Activated CD4-positive, alpha-beta T cell treated with anti-CD3 and anti-CD28 coated beads for 36 hours (primary cell): Measurements from ENCODE around the gene FMNL2. TPM values are rescaled to one million over a fixed set of nuclear protein-coding genes. Genes with fewer than 3 reads are reported as not detected.

Experiments used
- ATAC-seq: fragments of 200-7000 bp; cut with Tn5 transposase; one replicate; pipeline ENCODE4 v1.10.0; 2021; ENCODE audit warnings: mild to moderate bottlenecking, moderate library complexity
- CTCF ChIA-PET: fragments of 350-600 bp; sonication (Branson Sonifier 250); formaldehyde crosslinking; loops from one replicate; lab custom pipeline; 2021; ENCODE audit warnings: antibody characterized with exemption; lab: Charles Lee
- POLR2A ChIA-PET: fragments of 350-600 bp; sonication (Branson Sonifier 250); formaldehyde crosslinking; loops from one replicate; lab custom pipeline; 2021; ENCODE audit warnings: antibody characterized with exemption, inconsistent platforms; lab: Charles Lee
- DNase-seq: peaks from one replicate; pipeline ENCODE4 v3.0.0-alpha.2; 2020
- H3K27ac Mint-ChIP-seq: one replicate; pipeline ENCODE4 v1.8.0; 2021; ENCODE audit warnings: mixed read lengths
- H3K27me3 Mint-ChIP-seq: one replicate; pipeline ENCODE4 v1.8.0; 2021; ENCODE audit warnings: mixed read lengths
- H3K36me3 Mint-ChIP-seq: one replicate; pipeline ENCODE4 v1.8.0; 2021; ENCODE audit warnings: low read depth, mixed read lengths
- H3K4me1 Mint-ChIP-seq: one replicate; pipeline ENCODE4 v1.8.0; 2021; ENCODE audit warnings: mixed read lengths
- H3K4me3 Mint-ChIP-seq: one replicate; pipeline ENCODE4 v1.8.0; 2021; ENCODE audit warnings: mild to moderate bottlenecking, moderate library complexity, mixed read lengths
- H3K9me3 Mint-ChIP-seq: one replicate; pipeline ENCODE4 v1.8.0; 2021; ENCODE audit warnings: low read depth, mixed read lengths
- intact Hi-C, 2 experiments: fragments of 100-400 bp; cut with DNase I in 1 of 2; cut with micrococcal nuclease in 1 of 2; formaldehyde crosslinking; loops; one replicate each; pipeline versions ENCODE4 v1.14.2 to v1.15.1; 2022 to 2024; cut with DNase I, micrococcal nuclease
- total RNA-seq, 2 experiments: library from RNA; stranded (reverse); gene quantifications; one replicate each; pipeline ENCODE4 v1.2.3, GENCODE V29; 2021

Gene FMNL2
- total RNA-seq, 2 experiments from 2014 or later, result 3.0 to 3.3 TPM

DNA sequence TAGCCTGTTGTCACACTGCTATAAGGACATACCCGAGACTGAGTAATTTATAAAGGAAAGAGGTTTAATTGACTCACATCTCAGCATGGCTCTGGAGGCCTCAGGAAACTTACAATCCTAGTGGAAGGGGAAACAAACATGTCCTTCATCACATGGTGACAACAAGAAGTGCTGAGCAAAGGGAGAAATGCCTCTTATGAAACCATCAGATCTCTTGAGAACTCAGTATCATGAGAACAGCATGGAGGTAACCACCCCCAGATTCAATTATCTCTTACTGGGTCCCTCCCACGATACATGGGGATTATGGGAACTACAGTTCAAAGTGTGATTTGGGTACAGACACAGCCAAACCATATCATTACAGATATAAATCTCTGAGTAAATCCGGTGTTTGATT is 233.6 kb downstream of the FMNL2 start:
- ATAC-seq (no peak), DNase-seq (no peak)
- Mint-ChIP-seq H3K27me3 (peaks cover 10% of the 10 kb centered on the region), H3K27ac (no peak overlapping the region), H3K9me3 (no peaks in the 10 kb centered on the region), H3K36me3 (no peaks in the 10 kb centered on the region), H3K4me3 (no peak overlapping the region), H3K4me1 (peaks cover 8% of the 10 kb centered on the region)
- POLR2A ChIA-PET, result interaction anchor here (0.6 kb wide), 1 partner anchor 86 kb away, joined by 3 read pairs; no protein-coding TSS in a partner anchor
- intact Hi-C loops, result no loop called here
- CTCF ChIA-PET, result interaction anchor here (1.1 to 1.7 kb wide), 2 partner anchors 68 to 393 kb away, joined by 3 to 5 read pairs; partner anchors contain the start of gene STAM2

DNA sequence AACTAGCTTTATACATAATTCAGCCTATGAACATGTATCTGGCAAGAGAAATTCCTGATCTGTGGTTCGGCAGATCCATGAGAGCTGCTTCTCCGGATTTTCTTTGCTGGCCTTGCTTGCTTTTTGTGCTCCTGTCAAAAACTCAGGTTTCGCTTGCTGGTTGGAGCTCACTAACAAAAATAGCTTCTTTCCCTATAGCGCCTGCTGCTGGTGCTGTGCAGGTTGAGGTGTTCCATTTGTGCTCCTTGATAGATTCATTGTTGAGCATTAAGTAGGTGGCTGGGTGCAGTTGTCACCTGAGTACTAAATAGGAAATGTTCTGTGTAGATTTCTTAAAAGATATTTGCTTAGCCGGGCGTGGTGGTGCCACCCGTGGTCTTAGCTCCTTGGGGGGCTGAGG is 234.2 kb downstream of the FMNL2 start:
- Mint-ChIP-seq H3K36me3 (no peaks in the 10 kb centered on the region), H3K4me1 (peaks cover 8% of the 10 kb centered on the region), H3K27ac (no peak overlapping the region), H3K9me3 (no peaks in the 10 kb centered on the region), H3K4me3 (no peak overlapping the region), H3K27me3 (peaks cover 9% of the 10 kb centered on the region)
- ChIA-PET POLR2A (interaction anchor here (0.6 kb wide), 1 partner anchor 87 kb away, joined by 3 read pairs; no protein-coding TSS in a partner anchor), CTCF (interaction anchor here (0.7 to 1.7 kb wide), 3 partner anchors 67 to 566 kb away, joined by 3 to 5 read pairs (median 5); partner anchors contain the start of gene STAM2)
- ATAC-seq, result no peak
- intact Hi-C loops, result no loop called here
- DNase-seq, result no peak

DNA sequence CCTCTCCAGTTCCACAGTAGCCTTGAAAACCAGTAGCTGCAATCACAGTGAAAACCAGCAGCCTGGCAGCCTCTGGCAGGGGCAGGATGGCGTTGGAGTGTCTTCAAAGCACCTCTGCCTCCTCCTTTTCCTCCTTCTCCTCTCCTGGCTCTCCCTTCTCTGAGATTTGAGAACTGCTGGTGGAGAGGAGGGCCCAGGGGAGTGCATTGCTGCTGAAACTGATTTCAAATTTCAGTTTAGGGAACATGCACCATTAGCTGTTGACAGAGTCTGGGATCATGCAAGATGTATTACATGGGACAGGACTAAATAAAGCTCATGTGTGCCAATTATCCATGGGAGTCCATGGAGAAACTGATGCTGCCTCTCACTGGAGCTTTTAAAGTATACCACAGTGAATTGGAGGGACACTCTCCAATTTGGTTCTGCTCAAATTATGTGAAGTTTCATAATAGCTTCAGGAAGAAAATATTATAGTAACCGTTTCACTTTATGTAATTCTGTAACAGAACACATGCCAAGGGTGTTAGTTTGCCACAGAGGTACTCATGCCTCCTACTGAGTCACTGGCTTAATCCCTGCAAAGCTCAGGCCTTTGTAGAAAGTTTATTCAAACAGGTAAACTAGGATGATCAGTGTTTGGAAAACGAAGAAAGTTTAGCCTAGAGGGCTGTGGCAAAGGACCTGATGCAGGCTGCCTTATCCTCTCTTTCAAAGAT is 236.2 kb downstream of the FMNL2 start:
- CTCF ChIA-PET, result interaction anchor here (1.0 kb wide), 1 partner anchor 65 kb away, joined by 3 read pairs; no protein-coding TSS in a partner anchor
- peaks cover 8% of the 10 kb centered on the region for H3K4me1 Mint-ChIP-seq
- ATAC-seq (no peak), DNase-seq (no peak)
- intact Hi-C loops, result loop anchor here in 1 of 2 experiments (5.0 kb wide), 4 partner anchors 121 to 744 kb away; partner anchors contain the start of genes ARL5A and STAM2
- no peaks in the 10 kb centered on the region for H3K36me3 Mint-ChIP-seq
- no peak overlapping the region for H3K4me3 Mint-ChIP-seq
- H3K27ac Mint-ChIP-seq, result no peak overlapping the region
- POLR2A ChIA-PET, result interaction anchor here (0.7 kb wide), 1 partner anchor 19 kb away, joined by 3 read pairs; no protein-coding TSS in a partner anchor
- H3K9me3 Mint-ChIP-seq, result no peaks in the 10 kb centered on the region
- peaks cover 9% of the 10 kb centered on the region for H3K27me3 Mint-ChIP-seq

DNA sequence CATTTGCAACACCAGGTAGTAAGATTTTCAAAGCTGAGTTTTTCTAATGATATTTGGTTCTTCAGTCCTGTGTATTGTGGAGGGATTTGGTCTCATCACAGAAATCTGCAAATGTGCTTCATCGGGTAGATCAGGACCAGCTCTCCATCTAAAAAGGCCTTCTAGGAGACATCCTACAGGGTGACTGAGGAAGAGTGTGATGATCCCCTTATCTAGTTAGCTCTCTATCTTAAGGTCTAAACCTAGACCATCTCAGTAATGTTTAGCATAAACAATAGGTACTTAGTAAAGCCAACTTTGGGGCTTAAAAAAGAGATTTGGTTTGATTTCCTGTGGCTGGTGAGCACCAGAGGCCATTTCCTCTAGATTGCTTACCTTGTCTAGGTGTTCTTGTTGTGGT is 237.1 kb downstream of the FMNL2 start:
- Mint-ChIP-seq H3K36me3 (no peaks in the 10 kb centered on the region), H3K27me3 (peaks cover 5% of the 10 kb centered on the region), H3K9me3 (no peaks in the 10 kb centered on the region), H3K4me1 (peaks cover 8% of the 10 kb centered on the region), H3K4me3 (no peak overlapping the region), H3K27ac (no peak overlapping the region)
- ATAC-seq (no peak), DNase-seq (no peak)
- intact Hi-C loops, result loop anchor here in 1 of 2 experiments (5.0 kb wide), 4 partner anchors 120 to 745 kb away; partner anchors contain the start of genes ARL5A and STAM2
- ChIA-PET CTCF (no interaction called here), POLR2A (no interaction called here)

DNA sequence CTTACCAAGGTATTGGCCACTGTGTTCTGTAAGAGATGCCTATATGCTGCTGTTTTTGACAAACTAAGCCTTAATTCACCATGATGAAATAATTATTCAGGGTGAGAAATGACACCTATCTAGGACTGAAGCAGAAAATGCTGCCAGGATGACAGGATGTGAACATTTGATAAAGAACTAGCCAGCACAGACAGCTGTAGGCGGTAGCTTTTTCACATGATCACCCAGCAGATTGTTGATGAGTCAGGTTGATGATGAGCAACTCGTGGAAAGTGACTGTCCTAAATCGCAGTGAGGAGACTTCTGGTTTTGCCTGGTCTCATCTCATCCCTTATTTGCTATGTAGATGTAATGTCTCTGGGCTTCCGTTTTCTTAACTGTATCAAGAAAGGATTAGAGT is 238.2 kb downstream of the FMNL2 start:
- peaks cover 2% of the 10 kb centered on the region for H3K27me3 Mint-ChIP-seq
- intact Hi-C loops, result loop anchor here (1.0 to 5.0 kb wide), 6 partner anchors 14 to 746 kb away; partner anchors contain the start of genes ARL5A (in 1 of the 2) and STAM2 (in 1 of the 2)
- no peak overlapping the region for H3K4me3 Mint-ChIP-seq
- ATAC-seq (peak; percentile 97), DNase-seq (peak; percentile 73)
- H3K4me1 Mint-ChIP-seq, result peaks cover 8% of the 10 kb centered on the region
- no peaks in the 10 kb centered on the region for H3K9me3 Mint-ChIP-seq
- no peaks in the 10 kb centered on the region for H3K36me3 Mint-ChIP-seq
- peak overlapping the region; percentile 52 for H3K27ac Mint-ChIP-seq
- CTCF ChIA-PET, result interaction anchor here (0.9 kb wide), 1 partner anchor 43 kb away, joined by 3 read pairs; no protein-coding TSS in a partner anchor
- POLR2A ChIA-PET, result interaction anchor here (0.5 to 1.2 kb wide), 3 partner anchors 55 to 158 kb away, joined by 3 read pairs; no protein-coding TSS in a partner anchor

DNA sequence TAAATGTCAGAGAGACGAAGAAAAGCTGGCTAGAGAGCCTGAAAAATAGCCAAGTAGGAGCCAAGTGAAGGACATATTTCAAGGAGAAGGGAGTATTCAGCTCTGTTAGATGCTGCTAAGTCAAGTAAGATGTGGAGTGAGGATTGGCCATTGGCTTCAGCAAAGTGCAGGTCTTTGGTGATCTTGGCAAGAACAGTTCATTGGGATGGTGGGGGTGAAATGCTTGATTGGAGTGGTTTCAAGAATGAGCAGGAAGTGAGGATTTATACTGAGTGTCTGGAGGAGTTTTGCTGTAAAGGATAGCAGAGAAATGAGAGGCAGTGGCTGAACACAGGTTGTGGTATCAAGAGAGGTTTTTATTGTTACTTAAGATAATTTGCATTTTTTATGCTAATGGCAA is 242.6 kb downstream of the FMNL2 start:
- intact Hi-C loops, result no loop called here
- Mint-ChIP-seq H3K36me3 (no peaks in the 10 kb centered on the region), H3K4me1 (peaks cover 8% of the 10 kb centered on the region), H3K27ac (no peak overlapping the region), H3K4me3 (no peak overlapping the region), H3K9me3 (no peaks in the 10 kb centered on the region), H3K27me3 (no peaks in the 10 kb centered on the region)
- DNase-seq, result no peak
- POLR2A ChIA-PET, result no interaction called here
- no peak for ATAC-seq
- CTCF ChIA-PET, result interaction anchor here (1.1 kb wide), 1 partner anchor 57 kb away, joined by 3 read pairs; no protein-coding TSS in a partner anchor

DNA sequence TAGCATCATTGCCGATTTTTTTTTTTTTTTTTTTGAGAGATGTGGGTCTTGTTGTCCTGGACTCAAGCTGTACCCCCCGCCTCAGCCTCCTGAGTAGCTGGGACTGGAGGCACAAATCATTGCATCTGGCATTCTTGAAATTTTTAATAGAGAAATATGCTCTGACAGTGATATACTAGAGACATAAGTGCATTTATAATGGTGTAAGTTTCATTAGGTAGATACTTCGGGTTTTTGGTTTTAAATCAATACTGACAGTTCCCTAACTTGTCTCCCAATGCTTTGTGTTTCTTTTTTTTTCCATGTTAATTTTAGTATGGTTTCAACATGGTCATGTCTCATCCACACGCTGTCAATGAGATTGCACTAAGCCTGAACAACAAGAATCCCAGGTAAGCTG is 243.6 kb downstream of the FMNL2 start:
- Mint-ChIP-seq H3K4me3 (no peak overlapping the region), H3K36me3 (no peaks in the 10 kb centered on the region), H3K9me3 (no peaks in the 10 kb centered on the region), H3K4me1 (no peaks in the 10 kb centered on the region), H3K27me3 (peaks cover 3% of the 10 kb centered on the region), H3K27ac (no peak overlapping the region)
- POLR2A ChIA-PET, result no interaction called here
- CTCF ChIA-PET, result interaction anchor here (1.1 kb wide), 1 partner anchor 56 kb away, joined by 3 read pairs; no protein-coding TSS in a partner anchor
- intact Hi-C loops, result no loop called here
- DNase-seq (no peak), ATAC-seq (no peak)

DNA sequence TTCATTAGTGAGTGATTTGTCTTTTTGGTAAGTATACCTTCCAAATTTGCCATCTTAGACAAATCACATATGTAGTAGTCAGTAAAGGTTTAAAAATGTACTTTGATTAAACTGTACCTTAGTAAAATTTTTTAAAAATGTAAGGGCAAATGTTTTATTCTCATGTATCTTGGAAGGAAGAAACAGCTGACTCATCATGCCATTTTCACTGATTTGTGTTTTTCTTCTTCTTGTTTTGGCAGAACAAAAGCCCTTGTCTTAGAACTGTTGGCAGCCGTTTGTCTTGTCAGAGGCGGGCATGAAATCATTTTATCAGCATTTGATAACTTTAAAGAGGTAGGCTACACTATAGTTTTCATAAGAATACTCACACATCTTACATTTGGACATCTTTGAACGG is 245.7 kb downstream of the FMNL2 start:
- Mint-ChIP-seq H3K4me3 (no peak overlapping the region), H3K9me3 (no peaks in the 10 kb centered on the region), H3K27me3 (peaks cover 12% of the 10 kb centered on the region), H3K4me1 (no peaks in the 10 kb centered on the region), H3K27ac (no peak overlapping the region), H3K36me3 (no peaks in the 10 kb centered on the region)
- CTCF ChIA-PET, result no interaction called here
- no peak for ATAC-seq
- POLR2A ChIA-PET, result no interaction called here
- intact Hi-C loops, result no loop called here
- no peak for DNase-seq

DNA sequence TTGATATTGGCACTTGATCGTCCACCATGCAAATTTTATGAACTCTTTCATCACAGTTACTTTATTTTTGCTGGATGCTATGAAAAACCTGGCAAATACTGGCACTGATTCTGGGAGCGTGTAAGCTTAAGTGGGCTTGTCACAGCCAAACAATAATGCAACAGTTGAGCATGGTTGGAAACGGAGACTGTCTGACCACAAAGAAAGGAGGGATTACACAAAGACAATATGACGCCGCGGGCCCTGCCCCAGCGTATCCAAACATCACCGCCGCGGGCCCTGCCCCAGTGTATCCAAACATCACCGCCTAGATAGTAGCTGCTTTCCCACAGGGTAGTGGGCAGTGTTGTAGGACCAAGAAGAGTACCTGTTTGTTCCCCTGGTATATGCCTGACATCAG is 246.4 kb downstream of the FMNL2 start:
- DNase-seq (no peak), ATAC-seq (no peak)
- H3K4me3 Mint-ChIP-seq, result no peak overlapping the region
- no peak overlapping the region for H3K27ac Mint-ChIP-seq
- H3K36me3 Mint-ChIP-seq, result no peaks in the 10 kb centered on the region
- ChIA-PET POLR2A (no interaction called here), CTCF (no interaction called here)
- H3K9me3 Mint-ChIP-seq, result no peaks in the 10 kb centered on the region
- peaks cover 5% of the 10 kb centered on the region for H3K4me1 Mint-ChIP-seq
- intact Hi-C loops, result no loop called here
- peaks cover 12% of the 10 kb centered on the region for H3K27me3 Mint-ChIP-seq

DNA sequence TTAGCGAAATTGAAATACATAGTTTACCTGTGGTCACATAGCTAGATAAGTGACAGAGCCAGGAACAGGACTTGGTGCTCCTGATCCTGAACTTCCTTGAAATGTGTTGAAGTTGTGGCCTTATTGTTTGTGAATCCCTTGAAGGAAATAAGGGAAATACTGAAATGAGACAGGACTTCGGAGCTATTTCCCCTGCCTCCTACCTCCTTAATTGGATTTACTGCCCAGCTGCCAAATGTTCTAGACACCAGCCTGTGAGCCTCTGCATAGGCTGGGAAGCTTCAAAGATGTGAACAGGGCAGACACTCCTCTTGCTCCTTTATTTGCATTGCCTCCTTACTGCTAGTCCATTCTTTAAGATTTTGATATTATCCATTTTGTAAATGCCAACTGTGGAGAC is 247.1 kb downstream of the FMNL2 start:
- Mint-ChIP-seq H3K36me3 (no peaks in the 10 kb centered on the region), H3K4me1 (peaks cover 5% of the 10 kb centered on the region), H3K27me3 (peaks cover 12% of the 10 kb centered on the region), H3K9me3 (no peaks in the 10 kb centered on the region), H3K4me3 (no peak overlapping the region), H3K27ac (no peak overlapping the region)
- CTCF ChIA-PET, result no interaction called here
- intact Hi-C loops, result no loop called here
- POLR2A ChIA-PET, result no interaction called here
- DNase-seq (no peak), ATAC-seq (no peak)

DNA sequence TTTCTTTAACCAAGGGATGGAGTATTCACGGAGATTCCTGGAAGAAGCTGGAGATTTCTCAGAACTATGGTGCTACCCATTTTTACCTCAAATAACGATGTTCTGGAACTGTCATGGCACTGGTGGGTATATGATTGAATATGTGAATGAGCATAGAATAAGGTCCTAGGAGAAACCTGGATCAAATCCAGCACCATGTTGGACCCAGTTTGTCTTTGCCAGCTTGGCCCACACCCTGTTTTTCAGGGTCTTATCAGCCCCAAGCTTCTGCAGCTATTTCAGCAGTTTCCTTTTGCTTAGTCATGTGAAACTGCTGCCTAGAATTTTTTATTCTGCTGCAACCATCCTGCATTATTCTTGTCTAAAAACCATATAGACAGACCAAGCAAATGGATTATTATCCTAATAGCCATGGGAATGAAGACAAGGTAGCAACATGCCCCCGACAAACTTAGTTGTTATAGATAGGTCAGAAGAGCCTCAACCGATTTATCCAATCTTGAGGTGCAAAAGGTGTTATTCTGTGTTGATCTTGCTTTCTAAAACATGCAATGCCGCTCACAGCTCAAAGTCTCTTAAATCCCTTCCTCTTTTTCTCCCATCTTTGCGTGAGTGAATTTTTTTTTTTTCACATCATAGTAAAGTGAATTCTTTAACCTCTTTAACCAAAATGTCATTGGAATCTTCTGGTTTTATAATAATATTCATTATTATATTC is 248.7 kb downstream of the FMNL2 start:
- Mint-ChIP-seq H3K27ac (no peak overlapping the region), H3K4me3 (no peak overlapping the region), H3K27me3 (peaks cover 12% of the 10 kb centered on the region), H3K4me1 (peaks cover 12% of the 10 kb centered on the region), H3K9me3 (no peaks in the 10 kb centered on the region), H3K36me3 (no peaks in the 10 kb centered on the region)
- DNase-seq (no peak), ATAC-seq (no peak)
- CTCF ChIA-PET, result interaction anchor here (1.0 kb wide), 1 partner anchor 51 kb away, joined by 4 read pairs; no protein-coding TSS in a partner anchor
- POLR2A ChIA-PET, result no interaction called here
- intact Hi-C loops, result no loop called here
